Liver (tissue), 9 donors: Measurements from ENCODE around the gene MICALL1. TPM values are rescaled to one million over a fixed set of nuclear protein-coding genes. Genes with fewer than 3 reads are reported as not detected.
"Not testable (repeated sequence)": the region's sequence is repeated elsewhere in the genome, so short reads cannot be mapped to it uniquely, and the experiment has no call there.

Source experiments
- DNase-seq: peaks from one replicate; pipeline ENCODE4 v3.0.0-alpha.2; 2017; ENCODE audit warnings: low spot score
- H3K27ac ChIP-seq, 2 donors: one replicate each; pipeline ENCODE4 v1.7.0; 2013; ENCODE audit warnings: inconsistent platforms in 2 of 2, low read length in 2 of 2, control low read depth in 1 of 2, low read depth in 1 of 2, mild to moderate bottlenecking in 1 of 2
- H3K27me3 ChIP-seq, 4 donors: one replicate each; pipeline versions ENCODE4 v1.6.1 to v1.7.0; 2013; ENCODE audit warnings: low read length in 3 of 4, inconsistent platforms in 1 of 4, mild to moderate bottlenecking in 1 of 4, moderate library complexity in 1 of 4; ENCODE audit not compliant: control insufficient read depth in 4 of 4, insufficient read depth in 4 of 4
- H3K36me3 ChIP-seq, 4 donors: one replicate each; pipeline versions ENCODE4 v1.6.1 to v1.7.0; 2013; ENCODE audit warnings: low read length in 3 of 4, mild to moderate bottlenecking in 3 of 4, low read depth in 1 of 4, moderate library complexity in 1 of 4; ENCODE audit not compliant: control insufficient read depth in 4 of 4, insufficient read depth in 3 of 4
- H3K4me1 ChIP-seq, 4 donors: one replicate each; pipeline versions ENCODE4 v1.6.1 to v1.7.0; 2013; ENCODE audit warnings: low read length in 3 of 4, mild to moderate bottlenecking in 3 of 4, moderate library complexity in 1 of 4; ENCODE audit not compliant: control insufficient read depth in 4 of 4, insufficient read depth in 4 of 4
- H3K4me3 ChIP-seq, 3 donors: one replicate each; pipeline versions ENCODE4 v1.6.1 to v1.7.0; 2013; ENCODE audit warnings: low read length in 3 of 3, control low read depth in 1 of 3, low read depth in 1 of 3, mild to moderate bottlenecking in 1 of 3
- H3K9ac ChIP-seq, 2 donors: one replicate each; pipeline ENCODE4 v1.7.0; 2013; ENCODE audit warnings: low read length in 2 of 2, mild to moderate bottlenecking in 2 of 2, moderate library complexity in 2 of 2, control low read depth in 1 of 2, low read depth in 1 of 2
- H3K9me3 ChIP-seq, 4 donors: one replicate each; pipeline versions ENCODE4 v1.6.1 to v1.7.0; 2013; ENCODE audit warnings: low read length in 3 of 4; ENCODE audit not compliant: control insufficient read depth in 4 of 4
- EGR1 ChIP-seq, 2 donors: IDR thresholded peaks; 2 replicates each; pipeline ENCODE4 v1.6.1; 2016 to 2018; ENCODE audit warnings: antibody characterized with exemption in 2 of 2, low read depth in 2 of 2
- FOXA1 ChIP-seq: IDR thresholded peaks from 2 replicates; pipeline ENCODE4 v1.6.1; 2016; ENCODE audit warnings: antibody characterized with exemption
- FOXA2 ChIP-seq: IDR thresholded peaks from 2 replicates; pipeline ENCODE4 v1.6.1; 2016; ENCODE audit warnings: antibody characterized with exemption
- GABPA ChIP-seq, 2 donors: IDR thresholded peaks in 1 of 2; conservative IDR thresholded peaks in 1 of 2; 2 replicates each; pipeline ENCODE4 v1.6.1; 2016; ENCODE audit warnings: antibody characterized with exemption in 2 of 2, mild to moderate bottlenecking in 1 of 2, moderate library complexity in 1 of 2
- HNF4A ChIP-seq, 2 donors: conservative IDR thresholded peaks; 2 replicates each; pipeline ENCODE4 v1.6.1; 2016; ENCODE audit warnings: antibody characterized with exemption in 2 of 2, mild to moderate bottlenecking in 2 of 2
- JUND ChIP-seq, 2 donors: IDR thresholded peaks; 2 replicates each; pipeline ENCODE4 v1.6.1; 2016; ENCODE audit warnings: antibody characterized with exemption in 2 of 2
- RXRA ChIP-seq, 2 donors: IDR thresholded peaks; 2 replicates each; pipeline ENCODE4 v1.6.1; 2017 to 2018; ENCODE audit warnings: antibody characterized with exemption in 2 of 2, mild to moderate bottlenecking in 1 of 2
- YY1 ChIP-seq: IDR thresholded peaks from 2 replicates; pipeline ENCODE4 v1.6.1; 2016; ENCODE audit warnings: antibody characterized with exemption, mild to moderate bottlenecking
- ZBTB33 ChIP-seq: IDR thresholded peaks from 2 replicates; pipeline ENCODE4 v1.6.1; 2016; ENCODE audit warnings: antibody characterized with exemption
- WGBS: extraction: QIAGEN DNeasy Blood & Tissue Kit; methylation state at CpG from one replicate; pipeline ENCODE4 v1.1.7; 2013; 5-methylcytosine and 5-hydroxymethylcytosine counted together
- polyA plus RNA-seq, 2 donors: library from polyadenylated mRNA; stranded (reverse) in 1 of 2; unstranded in 1 of 2; fragments of 200-250 nt in 1 of 2; fragments of >200 nt in 1 of 2; fragmentation: Nextera tagmentation in 1 of 2; extraction: Ambion mirVana in 1 of 2; gene quantifications; one replicate each; pipeline versions ENCODE4 v1.2.1 to v1.2.3, GENCODE V29; 2013 to 2015
- total RNA-seq, 2 donors: library from RNA; depleted of rRNA; stranded (reverse); fragments of >200 nt; gene quantifications; one replicate each; pipeline ENCODE4 v1.2.3, GENCODE V29; 2014
- donor health status: healthy.
- donor health status: healthy.
- donor health status: healthy.
- donor health status: healthy.
- donor health status: healthy.

Gene MICALL1
- total and polyA plus RNA-seq, 4 donors = 2.0 to 9.3 (median 4.1) TPM

DNA sequence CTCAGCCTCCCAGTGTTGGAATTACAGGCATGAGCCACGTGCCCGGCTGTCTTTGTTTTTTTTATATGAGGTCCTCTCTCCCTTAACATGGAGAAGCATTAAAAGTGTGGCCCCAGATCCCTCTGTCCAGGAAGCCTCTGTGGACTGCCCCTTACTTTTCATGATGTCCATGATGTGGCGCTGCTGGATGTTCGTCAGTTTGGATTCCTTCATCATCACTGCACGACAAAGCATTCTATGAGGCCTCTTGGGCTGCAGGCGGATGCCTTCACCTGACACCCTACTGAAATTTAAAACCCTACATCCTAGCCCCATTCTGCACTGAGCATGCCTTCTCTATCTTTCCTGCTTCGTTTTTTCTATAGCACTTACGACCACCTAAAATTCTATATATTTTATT is 45.2 kb downstream of the MICALL1 start:
- no peaks in the 10 kb centered on the region for H3K36me3 ChIP-seq
- no peak overlapping the region for H3K4me3 ChIP-seq
- peaks cover 5 to 32% (median 22%) of the 10 kb centered on the region in 4 donors for H3K4me1 ChIP-seq
- no peak overlapping the region for H3K9ac ChIP-seq
- no peaks in the 10 kb centered on the region for H3K27me3 ChIP-seq
- 76% methylated on average over 8 of the region's 8 CpGs for WGBS
- DNase-seq = no peak
- H3K9me3 ChIP-seq = no peaks in the 10 kb centered on the region
- no peak for TF ChIP-seq JUND (IDR thresholded peaks at IDR 0.05)
- no peak overlapping the region for H3K27ac ChIP-seq

GRCh38 chr22:37952629-37953028 is 46.5 kb downstream of the MICALL1 start:
- Histone ChIP-seq H3K4me1 (peaks cover 5 to 44% (median 33%) of the 10 kb centered on the region in 4 donors), H3K36me3 (peaks cover 0 to 10% (median 1%) of the 10 kb centered on the region in 4 donors), H3K9ac (peak overlapping the region in 1 of 2 donors; percentile 7), H3K4me3 (peak overlapping the region; percentile 72 to 88 (median 78))
- DNase-seq, H3K9me3 ChIP-seq, H3K27ac ChIP-seq, H3K27me3 ChIP-seq: not testable (repeated sequence)
- WGBS = 11% methylated on average over 20 of the region's 20 CpGs

DNA sequence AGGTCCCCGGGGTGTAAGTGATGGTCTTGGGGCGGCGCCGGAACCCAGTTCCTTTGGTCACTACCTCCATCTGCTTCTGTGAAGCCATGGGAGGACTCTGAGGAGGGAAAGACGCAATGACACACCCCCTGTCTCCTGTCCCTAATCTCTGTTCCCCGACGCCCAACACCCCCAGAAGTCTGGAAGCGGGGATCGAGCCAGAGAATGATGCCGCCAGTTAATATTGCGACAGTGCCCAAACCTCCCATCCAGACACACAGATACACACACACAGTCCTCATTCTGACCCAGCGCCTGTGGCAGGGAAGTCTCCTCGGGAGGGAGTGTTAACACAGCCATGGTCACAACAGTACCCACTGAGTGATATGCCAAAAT is 47.0 kb downstream of the MICALL1 start:
- H3K27ac ChIP-seq = no peak overlapping the region
- TF ChIP-seq GABPA (IDR thresholded peaks at IDR 0.05 in 1 of 2, conservative IDR thresholded peaks at IDR 0.05 in 1 of 2) (no peak), RXRA (IDR thresholded peaks at IDR 0.05) (peak in 1 of 2 donors; percentile 15)

DNA sequence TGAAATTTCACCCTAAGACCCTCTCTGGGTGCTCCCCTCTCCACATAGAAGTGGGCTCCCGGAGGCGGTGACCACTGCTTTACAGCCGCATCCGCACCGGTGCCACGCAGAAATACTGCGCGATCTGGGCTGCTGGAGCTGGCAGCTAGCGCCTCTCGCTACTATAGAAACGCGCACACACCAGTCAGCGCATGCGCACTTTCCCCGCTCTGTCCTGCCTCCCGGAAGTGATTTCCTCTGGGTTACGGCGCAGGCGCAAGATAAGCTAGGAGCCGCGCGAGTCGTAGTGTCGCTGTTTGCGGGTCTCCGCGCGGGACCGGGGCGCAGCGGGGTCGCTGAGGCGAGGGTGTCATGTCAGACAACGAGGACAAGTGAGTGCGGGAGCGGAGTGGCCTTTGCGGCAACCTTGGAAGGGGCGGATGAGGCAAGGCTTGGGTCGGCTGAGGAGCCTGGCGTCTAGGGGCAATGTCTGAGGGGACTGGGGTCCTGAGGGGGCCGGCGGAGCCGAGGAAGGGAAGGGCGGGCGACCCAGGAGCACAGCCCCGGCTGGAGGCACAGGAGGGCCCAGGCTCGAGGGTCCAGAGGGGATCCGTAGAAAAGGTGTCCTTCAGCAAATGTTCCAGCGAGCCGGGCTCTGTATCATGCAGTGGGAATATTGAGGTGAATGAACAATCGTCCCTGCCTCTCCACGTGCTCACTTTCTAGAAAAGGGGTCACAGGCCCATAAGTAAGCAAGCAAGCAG is 47.5 kb downstream of the MICALL1 start, which contains the start of the genes C22orf23 and POLR2F:
TSS of gene C22orf23 (minus strand) at position 165 of the 743 bp plus-strand sequence. CDS start 452 bp downstream, outside the sequence.
TSS of gene POLR2F (plus strand) at position 263 of the 743 bp plus-strand sequence. CDS start at position 352, 89 bp downstream.
- H3K4me1 ChIP-seq = peaks cover 5 to 44% (median 33%) of the 10 kb centered on the region in 4 donors
- peak; percentile 96 for DNase-seq
- H3K9me3 ChIP-seq = no peaks in the 10 kb centered on the region
- peak in 1 of 2 donors; percentile 3 for TF ChIP-seq RXRA (IDR thresholded peaks at IDR 0.05)
- TF ChIP-seq GABPA (IDR thresholded peaks at IDR 0.05 in 1 of 2, conservative IDR thresholded peaks at IDR 0.05 in 1 of 2) = peak in 1 of 2 donors; percentile 89
- no peak for TF ChIP-seq ZBTB33
- TF ChIP-seq EGR1 (IDR thresholded peaks at IDR 0.05; ENCODE audit: low read depth in 2 of 2) = no peak
- TF ChIP-seq FOXA1 = no peak
- TF ChIP-seq YY1 = peak; percentile 18
- no peak for TF ChIP-seq FOXA2
- TF ChIP-seq JUND (IDR thresholded peaks at IDR 0.05) = no peak
- TF ChIP-seq HNF4A (conservative IDR thresholded peaks at IDR 0.05) = no peak
- H3K9ac ChIP-seq = peak within 1 kb of the TSS; percentile 68 to 79
- WGBS = under 1% methylated on average over 52 of the region's 52 CpGs
- H3K27ac ChIP-seq = peak within 1 kb of the TSS; percentile 40 to 67
- H3K4me3 ChIP-seq = peak within 1 kb of the TSS; percentile 72 to 88 (median 78)
- peaks cover 0 to 18% (median 6%) of the 10 kb centered on the region in 4 donors for H3K36me3 ChIP-seq
- H3K27me3 ChIP-seq = no peaks in the 10 kb centered on the region

More for the DNA sequence above, 47.0 kb downstream of the MICALL1 start:
- Histone ChIP-seq H3K4me3 (peak overlapping the region; percentile 72 to 88 (median 78)), H3K36me3 (peaks cover 0 to 15% (median 3%) of the 10 kb centered on the region in 4 donors), H3K27me3 (no peaks in the 10 kb centered on the region), H3K9me3 (no peaks in the 10 kb centered on the region), H3K4me1 (peaks cover 5 to 44% (median 33%) of the 10 kb centered on the region in 4 donors), H3K9ac (peak overlapping the region; percentile 7 to 9)
- WGBS = under 1% methylated on average over 13 of the region's 13 CpGs
- DNase-seq = no peak
